ENCODE measurements around the gene PACRG. TPM values are rescaled to one million over a fixed set of nuclear protein-coding genes. Genes with fewer than 3 reads are reported as not detected.

PACRG gene
- total RNA-seq, 1 experiment from 2014 or later: not detected

GRCh38 chr6:162726947-162727321 is 840 bp upstream of the PACRG start:
- Histone ChIP-seq H3K4me1 (no peaks in the 10 kb centered on the region), H3K36me3 (ENCODE audit: control insufficient read depth, insufficient read depth, low read length) (no peaks in the 10 kb centered on the region), H3K4me3 (ENCODE audit: low read depth, low read length) (peak overlapping the region; percentile 94), H3K27me3 (replicated peaks; ENCODE audit: control insufficient read depth, insufficient read depth, low read length) (no peaks in the 10 kb centered on the region), H3K9me3 (no peaks in the 10 kb centered on the region)
- Mint-ChIP-seq H3K36me3 (ENCODE audit: insufficient read depth, unreplicated experiment) (no peaks in the 10 kb centered on the region), H3K9me3 (ENCODE audit: unreplicated experiment) (no peaks in the 10 kb centered on the region), H3K27ac (ENCODE audit: unreplicated experiment) (peak overlapping the region; percentile 89), H3K4me1 (ENCODE audit: low read depth, unreplicated experiment) (no peaks in the 10 kb centered on the region), H3K27me3 (ENCODE audit: insufficient read depth, unreplicated experiment) (no peaks in the 10 kb centered on the region), H3K4me3 (ENCODE audit: unreplicated experiment) (peak overlapping the region; percentile 88)
- intact Hi-C loops (cut with micrococcal nuclease; ENCODE audit: unreplicated experiment): loop anchor here (1.0 kb wide), 1 partner anchor 46 kb away; no protein-coding TSS in a partner anchor
- no peak for DNase-seq
- no peak for TF ChIP-seq CTCF (IDR thresholded peaks at IDR 0.05; ENCODE audit: insufficient read depth in 1 of 2, low read depth in 1 of 2, low read length in 1 of 2, severe bottlenecking in 1 of 2, unreplicated experiment in 1 of 2)
- BruUV-seq (replicated peaks): TSS peak; percentile 35
- ChIA-PET POLR2A (no interaction called here), CTCF (no interaction called here)

DNA sequence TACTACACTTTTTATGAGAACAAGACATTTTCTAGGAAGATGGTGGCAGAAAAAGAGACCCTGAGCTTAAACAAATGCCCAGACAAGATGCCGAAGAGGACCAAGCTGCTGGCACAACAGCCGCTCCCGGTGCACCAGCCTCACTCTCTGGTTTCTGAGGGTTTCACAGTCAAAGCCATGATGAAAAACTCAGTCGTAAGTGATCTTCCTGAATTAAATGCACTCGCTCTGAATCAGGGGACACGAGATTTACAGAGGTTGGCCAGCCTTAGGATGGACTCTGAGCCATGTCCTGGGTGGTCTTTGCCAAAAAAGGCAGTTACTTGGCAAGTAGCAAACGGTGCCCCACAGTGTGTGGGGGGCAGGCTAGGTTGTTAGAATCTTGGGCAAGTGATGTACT is 423 bp downstream of the PACRG start:
- Histone ChIP-seq H3K9me3 (no peaks in the 10 kb centered on the region), H3K27me3 (replicated peaks; ENCODE audit: control insufficient read depth, insufficient read depth, low read length) (no peaks in the 10 kb centered on the region), H3K36me3 (ENCODE audit: control insufficient read depth, insufficient read depth, low read length) (no peaks in the 10 kb centered on the region), H3K4me1 (no peaks in the 10 kb centered on the region), H3K4me3 (ENCODE audit: low read depth, low read length) (0 out of 2 replicates have a peak overlapping the region, but pooled peaks have one; percentile 8)
- BruUV-seq (replicated peaks): no TSS peak
- no peaks in the 10 kb centered on the region for H3K36me3 Mint-ChIP-seq (ENCODE audit: insufficient read depth, unreplicated experiment)
- H3K4me1 Mint-ChIP-seq (ENCODE audit: low read depth, unreplicated experiment): no peaks in the 10 kb centered on the region
- no peaks in the 10 kb centered on the region for H3K27me3 Mint-ChIP-seq (ENCODE audit: insufficient read depth, unreplicated experiment)
- DNase-seq: no peak
- intact Hi-C loops (cut with micrococcal nuclease; ENCODE audit: unreplicated experiment): no loop called here
- H3K9me3 Mint-ChIP-seq (ENCODE audit: unreplicated experiment): no peaks in the 10 kb centered on the region
- POLR2A ChIA-PET: interaction anchor here (0.5 to 0.9 kb wide), 2 partner anchors 18 to 1700 kb away, joined by 3 read pairs; no protein-coding TSS in a partner anchor
- H3K4me3 Mint-ChIP-seq (ENCODE audit: unreplicated experiment): peak overlapping the region; percentile 37
- no peak for TF ChIP-seq CTCF (IDR thresholded peaks at IDR 0.05; ENCODE audit: insufficient read depth in 1 of 2, low read depth in 1 of 2, low read length in 1 of 2, severe bottlenecking in 1 of 2, unreplicated experiment in 1 of 2)
- peak overlapping the region; percentile 71 for H3K27ac Mint-ChIP-seq (ENCODE audit: unreplicated experiment)
- CTCF ChIA-PET: no interaction called here

GRCh38 chr6:162728706-162729105 is 932 bp downstream of the PACRG start:
- Mint-ChIP-seq H3K27me3 (ENCODE audit: insufficient read depth, unreplicated experiment) (no peaks in the 10 kb centered on the region), H3K36me3 (ENCODE audit: insufficient read depth, unreplicated experiment) (no peaks in the 10 kb centered on the region), H3K9me3 (ENCODE audit: unreplicated experiment) (no peaks in the 10 kb centered on the region), H3K4me3 (ENCODE audit: unreplicated experiment) (no peak overlapping the region), H3K4me1 (ENCODE audit: low read depth, unreplicated experiment) (no peaks in the 10 kb centered on the region), H3K27ac (ENCODE audit: unreplicated experiment) (peak overlapping the region; percentile 71)
- BruUV-seq (replicated peaks): no TSS peak
- H3K4me3 ChIP-seq (ENCODE audit: low read depth, low read length): no peak overlapping the region
- POLR2A ChIA-PET: interaction anchor here (0.9 kb wide), 1 partner anchor 18 kb away, joined by 3 read pairs; no protein-coding TSS in a partner anchor
- H3K9me3 ChIP-seq: no peaks in the 10 kb centered on the region
- no peaks in the 10 kb centered on the region for H3K27me3 ChIP-seq (replicated peaks; ENCODE audit: control insufficient read depth, insufficient read depth, low read length)
- H3K4me1 ChIP-seq: no peaks in the 10 kb centered on the region
- CTCF ChIA-PET: no interaction called here
- no peaks in the 10 kb centered on the region for H3K36me3 ChIP-seq (ENCODE audit: control insufficient read depth, insufficient read depth, low read length)
- no peak for TF ChIP-seq CTCF (IDR thresholded peaks at IDR 0.05; ENCODE audit: insufficient read depth in 1 of 2, low read depth in 1 of 2, low read length in 1 of 2, severe bottlenecking in 1 of 2, unreplicated experiment in 1 of 2)
- intact Hi-C loops (cut with micrococcal nuclease; ENCODE audit: unreplicated experiment): no loop called here
- no peak for DNase-seq

Measured in Caco-2 (cell line).